EL (cell line): Measurements from ENCODE around the gene KTN1.

ENCODE experiments used
- DNase-seq: peaks from one replicate; pipeline ENCODE4 v3.0.0-alpha.2; 2016

KTN1 gene

DNA sequence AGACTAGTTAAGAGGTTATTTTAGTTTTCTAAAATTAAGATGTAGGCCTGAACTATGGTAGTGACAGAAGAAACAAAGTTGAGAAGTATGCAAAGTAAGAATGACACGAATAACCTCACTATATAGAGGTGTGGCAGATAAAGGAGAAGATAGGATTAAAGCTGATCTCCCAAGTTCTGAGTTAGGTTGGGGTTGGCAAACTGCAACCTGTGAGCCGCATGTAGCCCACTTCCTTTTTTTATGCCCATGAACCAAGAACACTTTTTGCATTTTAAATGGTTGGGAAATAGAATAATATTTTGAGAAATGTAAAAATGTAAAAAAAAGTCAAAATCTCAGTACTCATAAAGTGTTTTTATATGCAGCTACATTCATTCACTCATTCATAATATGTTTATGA lies 34.3 kb downstream of the KTN1 start:
- DNase-seq, result no peak

DNA sequence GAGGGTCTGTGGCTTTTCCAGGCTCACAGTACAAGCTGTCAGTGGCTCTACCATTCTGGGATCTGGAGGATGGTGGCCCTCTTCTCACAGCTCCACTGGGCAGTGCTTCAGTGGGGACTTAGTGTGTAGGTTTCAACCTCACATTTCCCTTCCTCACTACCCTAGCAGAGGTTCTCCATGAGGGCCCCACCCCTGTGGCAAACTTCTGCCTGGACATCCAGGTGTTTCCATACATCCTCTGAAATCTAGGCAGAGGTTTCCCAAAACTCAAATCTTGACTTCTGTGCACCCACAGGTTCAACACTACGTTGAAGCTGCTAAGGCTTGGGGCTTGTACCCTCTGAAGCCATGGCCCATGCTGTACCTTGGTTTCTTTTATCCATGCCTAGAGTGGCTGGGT lies 40.3 kb downstream of the KTN1 start:
- DNase-seq, result no peak

DNA sequence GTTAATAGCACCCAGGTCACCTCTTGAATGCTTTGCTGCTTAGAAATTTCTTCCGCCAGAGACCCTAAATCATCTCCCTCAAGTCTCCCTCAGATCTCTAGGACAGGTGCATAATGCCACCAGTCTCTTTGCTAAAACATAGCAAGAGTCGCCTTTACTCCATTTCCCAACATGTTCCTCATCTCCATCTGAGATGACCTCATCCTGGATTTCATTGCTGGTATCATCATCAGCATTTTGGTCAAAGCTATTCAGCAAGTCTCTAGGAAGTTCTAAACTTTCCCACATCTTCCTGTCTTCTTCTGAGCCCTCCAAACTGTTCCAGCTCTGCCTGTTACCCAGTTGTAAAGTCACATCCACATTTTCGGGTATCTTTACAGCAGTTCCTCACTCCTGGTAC lies 41.0 kb downstream of the KTN1 start:
- no peak for DNase-seq

DNA sequence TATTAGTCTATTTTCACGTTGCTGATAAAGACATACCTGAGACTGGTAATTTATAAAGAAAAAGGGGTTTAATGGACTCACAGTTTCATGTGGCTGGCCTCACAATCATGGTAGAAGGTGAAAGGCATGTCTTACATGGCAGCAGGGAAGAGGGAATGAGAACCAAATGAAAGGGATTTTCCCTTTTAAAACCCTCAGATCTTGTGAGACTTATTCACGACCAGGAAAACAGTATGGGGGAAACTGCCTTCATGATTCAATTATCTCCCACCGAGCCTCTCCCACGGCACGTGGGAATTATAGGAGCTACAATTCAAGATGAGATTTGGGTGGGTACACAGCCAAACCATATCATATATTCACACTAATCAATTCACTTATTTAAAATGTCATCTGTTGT lies 41.4 kb downstream of the KTN1 start:
- DNase-seq, result no peak

DNA sequence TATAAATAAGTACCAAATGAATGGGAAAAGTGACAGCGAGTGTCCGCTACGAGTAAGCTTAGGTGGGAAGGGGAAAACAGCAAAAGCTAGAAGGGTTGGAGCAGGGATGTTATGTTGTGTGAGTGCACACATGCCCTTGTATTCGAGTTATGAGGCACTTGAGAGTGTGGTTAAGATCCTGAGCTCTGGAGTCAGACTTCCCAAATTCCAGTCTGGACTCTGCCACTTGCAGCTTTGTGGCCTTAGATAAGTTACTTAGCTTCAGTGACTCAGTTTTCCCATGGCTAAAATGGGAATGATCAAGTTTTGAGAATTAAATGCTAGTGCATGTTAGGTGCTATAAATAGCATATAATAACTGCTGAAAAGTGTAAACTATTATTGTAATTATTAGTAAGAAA lies 44.9 kb downstream of the KTN1 start:
- DNase-seq, result peak; percentile 2

DNA sequence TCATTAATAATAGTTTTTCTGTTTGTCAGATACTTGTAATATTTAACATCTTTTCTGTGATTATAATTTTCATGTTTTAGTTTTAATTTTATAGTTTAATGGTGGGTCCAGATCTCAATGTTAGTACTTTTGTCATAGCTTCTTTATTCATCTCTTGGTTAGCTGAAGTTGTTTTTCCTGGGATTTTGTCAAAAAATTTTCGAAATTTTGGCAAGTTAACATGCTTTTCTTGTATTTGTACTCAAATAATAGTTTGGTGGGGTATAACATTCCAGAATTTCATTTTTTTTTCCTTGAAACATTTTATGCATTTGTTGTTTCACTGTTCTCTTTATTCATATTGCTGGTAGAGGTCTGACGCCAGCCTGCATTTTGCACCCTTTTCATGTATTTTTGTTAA lies 45.5 kb downstream of the KTN1 start:
- DNase-seq, result no peak

DNA sequence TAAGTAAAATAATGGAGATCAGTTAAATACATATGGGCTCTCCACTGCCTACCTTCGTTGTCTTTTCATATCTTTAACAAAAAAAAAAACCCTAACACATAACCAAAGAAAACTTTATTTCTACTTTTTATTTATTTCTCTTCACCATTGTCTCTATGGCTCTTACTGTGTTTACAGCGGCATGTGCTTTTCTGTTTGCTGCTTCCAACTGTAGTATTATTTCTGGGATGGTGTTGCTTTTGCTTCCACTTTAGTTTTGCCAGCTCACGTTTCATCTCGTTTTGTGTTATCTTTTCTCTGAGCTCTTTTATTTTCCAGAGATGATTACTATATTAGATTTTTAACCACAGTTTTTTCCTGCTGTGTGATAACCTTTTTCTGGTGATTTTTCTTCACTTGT lies 46.1 kb downstream of the KTN1 start:
- DNase-seq, result no peak

DNA sequence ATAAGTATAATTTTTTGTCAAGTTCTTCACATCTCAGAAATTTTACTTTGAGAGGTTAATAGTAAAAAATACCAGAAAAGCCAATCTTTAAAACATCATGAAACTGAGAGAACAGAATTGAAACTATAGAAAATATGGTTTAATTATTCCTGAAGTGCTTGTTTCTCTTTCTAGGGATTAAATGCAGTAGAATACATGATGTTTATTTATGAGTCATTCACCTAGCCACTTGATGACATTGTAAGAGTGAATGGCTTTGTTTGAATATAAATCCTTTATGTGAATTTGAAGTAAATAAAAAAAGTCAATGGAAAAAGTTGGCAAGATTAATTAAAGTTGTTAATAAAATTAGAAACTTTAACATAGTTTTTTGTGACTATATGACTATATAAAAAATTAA lies 48.4 kb downstream of the KTN1 start:
- no peak for DNase-seq

DNA sequence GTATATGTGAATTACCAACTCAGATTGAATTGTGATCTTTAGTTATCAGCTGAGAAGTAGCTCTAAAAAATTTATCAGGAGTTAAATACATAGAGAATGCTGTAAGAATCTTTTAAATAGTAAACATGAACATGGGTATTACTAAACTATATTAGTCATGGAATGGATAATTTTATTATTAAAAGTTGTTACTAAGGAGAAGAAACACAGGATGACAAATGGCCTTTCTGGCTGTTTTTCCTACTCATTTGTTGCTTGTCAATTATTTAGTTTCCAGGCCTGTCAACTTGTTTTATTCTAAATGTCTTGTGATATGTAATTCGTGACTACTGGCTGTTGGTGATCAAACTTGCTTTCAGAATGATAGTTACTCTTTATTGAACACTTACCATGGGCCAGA lies 58.7 kb downstream of the KTN1 start:
- DNase-seq, result no peak

DNA sequence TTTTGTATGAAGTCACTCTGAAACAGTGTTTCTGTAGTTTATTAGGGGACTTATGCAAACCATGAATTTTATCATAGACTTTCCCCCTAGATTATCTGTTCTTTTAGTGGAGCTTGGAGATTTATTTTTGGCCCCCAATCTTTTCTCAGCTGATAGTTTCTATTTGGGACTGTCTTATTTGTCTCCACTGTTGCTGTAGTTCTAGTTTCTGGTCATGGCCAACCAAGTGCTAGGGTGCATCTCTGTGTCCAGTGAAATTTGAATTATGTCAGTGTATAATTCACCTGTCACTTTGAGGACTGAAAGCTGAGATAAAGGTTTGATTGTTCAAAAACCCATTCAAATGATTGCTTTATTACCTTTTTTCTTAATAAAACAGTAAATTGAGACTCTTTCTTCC lies 61.3 kb downstream of the KTN1 start:
- DNase-seq, result no peak

DNA sequence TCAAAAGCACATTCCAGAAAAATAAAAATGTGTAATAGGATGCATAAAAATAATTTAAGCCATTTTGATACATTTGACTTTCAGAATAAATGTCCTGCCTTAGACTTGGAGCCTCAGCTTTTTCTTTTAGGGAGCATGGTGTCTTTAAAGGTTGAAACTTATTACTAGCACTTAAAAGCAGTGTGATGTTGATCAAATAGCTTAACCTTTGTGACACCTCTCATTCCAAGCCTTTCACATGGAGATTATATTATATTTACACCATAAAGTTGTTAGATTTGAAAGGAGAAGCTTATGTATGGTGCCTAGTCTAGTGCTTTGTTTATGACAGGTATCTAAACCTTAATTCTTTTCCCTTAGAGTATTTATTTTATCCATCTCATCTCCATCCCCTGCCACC lies 61.9 kb downstream of the KTN1 start:
- DNase-seq, result no peak

DNA sequence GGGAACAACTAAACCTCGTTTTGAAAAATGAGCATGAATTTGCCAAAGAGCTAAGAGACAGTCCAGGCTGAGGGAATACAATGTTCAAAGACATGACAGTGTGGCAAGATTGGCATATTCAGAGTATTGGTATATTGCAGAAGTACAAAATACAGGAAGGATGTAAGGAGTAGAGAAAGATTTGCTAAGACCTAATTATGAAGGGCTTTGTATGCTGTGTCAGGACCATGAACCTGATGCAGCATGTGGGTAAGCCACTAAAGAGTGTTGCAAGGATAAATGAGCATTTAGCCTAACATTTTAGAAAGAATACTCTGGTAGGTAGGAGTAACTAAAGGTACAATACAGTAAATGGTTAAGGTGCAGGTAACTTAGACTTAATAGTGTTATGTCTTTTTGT lies 65.1 kb downstream of the KTN1 start:
- DNase-seq, result no peak

DNA sequence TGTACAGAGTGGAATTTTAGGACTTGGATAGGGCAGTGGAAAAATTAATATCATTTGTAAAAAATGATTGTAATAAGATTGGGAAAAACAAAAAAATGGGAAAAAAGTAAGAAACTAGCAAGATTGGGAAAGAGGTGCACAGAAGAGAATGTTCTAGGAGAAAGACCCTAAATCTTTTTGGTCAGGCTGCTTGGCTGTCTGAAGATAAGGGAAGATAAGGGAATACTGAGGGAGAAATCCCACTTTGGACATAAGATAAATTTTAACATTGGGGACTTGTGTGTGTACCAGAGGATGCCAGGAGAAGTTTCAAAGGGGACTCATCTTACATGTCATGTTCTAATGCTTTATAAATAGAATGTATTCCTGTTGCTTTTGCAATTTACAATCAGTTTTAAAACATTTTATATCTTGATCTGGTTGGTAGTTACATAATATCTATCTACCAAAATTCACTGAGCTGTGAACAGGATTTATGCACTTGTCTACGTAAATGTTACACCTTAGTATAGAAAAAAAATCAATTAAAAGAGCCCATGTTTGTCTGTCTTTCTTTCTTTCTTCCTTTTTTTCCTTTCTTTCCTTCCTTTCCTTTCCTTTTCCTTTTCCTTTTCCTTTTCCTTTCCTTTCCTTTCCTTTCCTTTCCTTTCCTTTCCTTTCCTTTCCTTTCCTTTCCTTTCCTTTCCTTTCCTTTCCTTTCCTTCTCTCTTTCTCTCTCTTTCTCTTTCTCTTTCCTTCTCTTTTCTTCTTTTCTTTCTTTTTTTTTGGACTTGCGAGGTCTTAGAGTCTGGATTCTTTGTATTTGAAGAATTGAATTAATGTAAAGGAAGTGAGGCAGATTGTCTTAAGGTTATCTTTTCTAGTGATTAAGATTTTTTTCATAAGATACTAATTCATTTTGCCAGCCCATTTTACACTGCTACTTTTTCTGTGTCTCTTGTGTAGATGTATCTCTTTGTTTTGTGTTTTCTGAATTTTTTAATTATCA lies 66.1 kb downstream of the KTN1 start:
- DNase-seq, result no peak

DNA sequence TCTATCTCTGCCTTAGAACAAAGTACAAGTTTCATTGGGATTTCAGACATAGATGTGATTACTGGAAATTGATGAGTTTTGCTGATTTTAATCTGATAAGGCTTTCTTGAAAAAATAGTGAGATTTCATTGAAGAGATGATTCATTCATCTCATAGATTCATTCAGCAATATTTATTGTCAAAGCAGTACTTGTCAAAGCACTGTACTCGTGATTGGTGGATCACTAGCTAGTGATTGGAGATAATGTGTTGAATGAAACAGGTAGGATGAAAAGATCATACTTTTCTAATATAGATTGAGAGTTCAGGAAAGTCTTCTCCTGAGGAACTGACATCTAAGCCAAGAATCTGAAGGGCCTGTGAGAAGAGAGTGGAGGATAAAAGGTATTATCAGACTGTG lies 71.0 kb downstream of the KTN1 start:
- DNase-seq, result no peak

DNA sequence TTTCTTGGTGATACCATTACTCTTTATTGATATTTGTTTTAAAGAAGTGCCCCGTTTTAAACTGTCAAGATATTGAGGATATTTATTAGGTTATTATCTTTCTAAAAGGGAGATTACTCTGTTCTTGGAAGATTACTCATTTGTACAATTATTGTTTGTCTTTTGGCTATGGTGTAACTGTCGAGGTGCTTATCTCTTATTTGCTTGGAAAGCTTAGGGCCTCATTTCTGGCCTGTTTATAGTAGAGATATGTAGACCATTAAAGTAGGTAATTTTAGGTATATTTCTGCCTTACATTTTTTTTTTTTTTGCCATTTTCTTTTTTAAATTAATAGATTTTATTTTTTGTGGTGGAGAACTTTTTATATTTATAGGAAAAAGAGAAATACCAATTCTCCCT lies 74.2 kb downstream of the KTN1 start:
- DNase-seq, result no peak

DNA sequence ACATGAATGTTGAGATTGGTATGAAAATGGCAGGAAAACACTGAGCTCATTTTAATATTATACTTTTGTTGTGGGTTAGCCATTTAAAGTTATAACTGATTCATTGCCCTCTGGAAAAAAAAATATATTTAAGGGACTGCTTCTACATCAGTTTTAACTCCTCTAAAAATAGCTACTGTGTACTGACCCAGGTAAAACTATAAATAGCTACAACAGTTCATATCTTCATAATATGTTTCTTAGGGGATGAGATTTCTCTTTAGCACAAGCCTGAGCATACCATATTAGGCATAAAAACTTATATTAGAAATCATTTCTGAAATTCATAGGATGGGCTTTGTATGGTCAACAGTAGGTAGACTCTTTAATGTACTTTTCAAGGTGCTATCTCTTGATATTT lies 81.0 kb downstream of the KTN1 start:
- no peak for DNase-seq

DNA sequence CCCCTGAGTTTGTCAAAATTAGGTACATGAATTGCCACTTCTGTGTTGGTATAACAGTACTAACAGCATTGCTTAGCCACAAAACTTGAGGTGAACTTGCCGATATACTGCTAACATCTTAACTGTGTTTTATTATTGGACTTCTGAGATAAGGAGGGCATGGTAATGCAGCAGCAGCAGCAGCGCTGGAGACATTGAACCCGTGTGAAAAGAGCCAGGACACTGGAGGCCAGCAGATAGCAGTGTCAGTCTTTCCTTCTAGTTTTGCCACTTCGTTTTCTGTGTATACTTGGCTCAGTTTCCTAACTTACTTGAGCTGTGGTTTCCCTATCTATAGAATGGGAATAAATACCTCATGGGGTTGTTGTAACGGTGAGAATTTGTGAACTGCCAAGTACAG lies 82.7 kb downstream of the KTN1 start:
- DNase-seq, result no peak

DNA sequence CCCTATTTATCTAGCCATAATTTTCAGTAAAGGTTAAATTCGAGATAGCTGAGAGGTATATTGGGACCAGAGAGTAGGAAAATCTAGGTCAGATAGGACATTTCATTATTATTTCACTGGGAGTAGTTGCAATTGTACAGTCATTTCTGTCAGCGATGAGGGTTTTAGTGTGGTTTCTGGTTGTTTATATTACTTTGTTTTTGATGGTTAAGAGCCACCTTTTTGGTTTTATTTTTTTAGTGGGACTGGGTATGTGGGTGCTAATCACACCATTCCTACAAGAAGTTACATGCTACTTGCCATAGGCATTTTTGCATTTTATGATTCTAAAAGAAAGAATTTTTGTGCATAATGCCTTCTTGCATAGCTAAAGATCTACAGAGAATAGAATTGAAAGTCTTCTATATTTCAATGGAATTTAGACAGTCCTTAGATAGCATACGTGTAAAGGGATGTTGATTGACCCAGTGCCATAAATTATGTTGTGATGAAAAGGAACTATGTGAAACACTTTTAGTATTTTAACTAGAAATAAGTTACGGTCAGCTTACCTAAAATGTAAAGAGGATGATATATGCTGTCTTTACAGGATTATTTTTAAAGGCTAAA lies 85.2 kb downstream of the KTN1 start:
- no peak for DNase-seq

DNA sequence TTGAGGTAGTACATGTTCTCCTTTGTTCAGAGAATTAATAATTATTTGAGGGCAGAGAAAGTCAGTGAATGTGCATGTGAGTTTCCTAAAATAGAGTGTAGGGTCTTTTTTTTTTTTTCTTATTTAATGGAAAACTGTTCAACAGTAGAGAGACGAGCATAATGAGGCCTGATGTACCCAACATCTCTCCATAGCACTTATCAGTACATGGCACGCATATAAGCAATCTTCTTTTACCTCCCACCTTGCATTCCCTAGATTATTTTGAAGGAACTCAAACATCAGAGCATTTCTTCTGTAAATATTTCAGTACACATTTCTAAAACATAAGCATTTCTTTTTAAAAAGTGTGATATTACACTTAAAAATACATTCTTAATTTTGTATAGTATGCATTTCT lies 87.8 kb downstream of the KTN1 start:
- DNase-seq, result no peak

DNA sequence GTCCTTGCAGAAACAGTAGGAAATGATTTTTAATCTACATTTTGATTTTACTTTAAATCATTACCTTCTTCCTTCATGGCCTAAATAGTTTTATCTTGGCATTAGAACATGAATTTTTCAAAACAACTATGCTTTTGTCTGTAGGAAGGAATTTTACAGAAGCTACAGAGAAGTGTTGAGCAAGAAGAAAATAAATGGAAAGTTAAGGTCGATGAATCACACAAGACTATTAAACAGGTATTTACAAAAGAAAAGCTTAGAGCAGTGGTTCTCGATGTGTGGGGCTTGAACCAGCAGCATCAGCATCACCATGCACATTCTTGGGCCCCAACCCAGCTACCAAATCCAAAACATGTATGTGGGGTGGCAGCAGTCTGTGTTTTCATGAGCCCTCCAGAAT lies 91.6 kb downstream of the KTN1 start:
- no peak for DNase-seq

DNA sequence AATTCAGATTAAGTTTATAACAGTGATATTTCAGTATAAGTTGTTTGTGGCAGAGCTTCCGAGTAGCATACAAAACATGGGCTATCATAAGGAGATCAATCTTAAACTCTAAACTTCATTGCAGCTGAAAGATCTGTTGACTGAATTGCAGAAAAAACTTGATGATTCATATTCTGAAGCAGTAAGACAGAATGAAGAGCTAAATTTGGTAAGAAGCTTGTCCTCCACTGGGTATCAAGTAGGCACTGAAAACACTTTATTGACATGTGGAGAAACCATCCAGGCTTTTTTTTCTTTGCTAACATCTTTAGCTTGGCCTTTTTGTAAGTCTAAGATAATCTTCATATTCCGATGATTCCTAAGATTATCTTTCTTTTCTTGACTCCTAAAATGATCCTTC lies 93.0 kb downstream of the KTN1 start:
- DNase-seq, result no peak

DNA sequence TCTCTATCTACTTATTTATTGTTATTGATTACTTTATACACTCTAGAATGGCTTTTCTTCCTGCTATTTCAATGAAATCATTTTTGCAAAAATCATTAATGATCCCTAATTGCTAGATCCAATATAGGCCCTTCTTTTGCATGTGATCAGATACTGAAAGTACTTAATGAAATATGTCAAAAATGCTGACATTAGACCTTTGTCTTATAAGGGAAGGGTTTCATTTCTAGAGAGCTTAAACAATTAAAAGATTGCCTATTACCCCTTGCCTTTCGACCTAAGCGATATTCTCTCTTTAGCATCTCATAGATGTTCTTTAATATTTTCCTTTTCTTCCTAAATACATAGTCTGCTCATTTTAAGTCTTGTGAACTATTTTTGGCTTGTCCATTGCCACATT lies 101.1 kb downstream of the KTN1 start:
- DNase-seq, result no peak

DNA sequence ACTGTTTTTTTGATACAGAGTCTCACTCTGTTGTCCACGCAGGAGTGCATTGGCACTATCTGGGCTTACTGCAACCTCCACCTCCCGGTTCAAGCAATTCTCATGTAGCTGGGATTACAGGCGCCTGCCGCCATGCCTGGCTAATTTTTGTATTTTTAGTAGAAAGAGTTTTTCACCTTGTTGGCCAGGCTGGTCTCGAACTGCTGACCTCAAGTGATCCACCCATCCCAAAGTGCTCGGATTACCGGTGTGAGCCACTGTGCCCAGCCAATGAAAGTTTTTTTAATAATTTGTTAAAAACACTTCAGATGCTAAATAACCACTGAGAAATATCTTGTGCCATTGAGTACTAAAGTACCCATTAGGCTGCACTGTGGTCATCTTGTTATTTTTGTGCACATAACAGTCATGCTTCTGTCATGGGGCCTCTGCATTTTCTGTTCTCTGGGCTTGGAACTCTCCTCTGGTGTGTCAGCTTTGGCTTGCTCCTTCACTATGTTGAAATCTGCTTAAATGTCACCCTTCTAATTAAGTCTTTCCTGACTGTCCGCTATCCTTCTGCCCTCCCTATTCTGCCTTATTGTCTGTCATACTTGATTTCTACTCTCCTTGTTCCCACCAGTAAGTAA lies 105.1 kb downstream of the KTN1 start:
- peak; percentile 43 for DNase-seq

DNA sequence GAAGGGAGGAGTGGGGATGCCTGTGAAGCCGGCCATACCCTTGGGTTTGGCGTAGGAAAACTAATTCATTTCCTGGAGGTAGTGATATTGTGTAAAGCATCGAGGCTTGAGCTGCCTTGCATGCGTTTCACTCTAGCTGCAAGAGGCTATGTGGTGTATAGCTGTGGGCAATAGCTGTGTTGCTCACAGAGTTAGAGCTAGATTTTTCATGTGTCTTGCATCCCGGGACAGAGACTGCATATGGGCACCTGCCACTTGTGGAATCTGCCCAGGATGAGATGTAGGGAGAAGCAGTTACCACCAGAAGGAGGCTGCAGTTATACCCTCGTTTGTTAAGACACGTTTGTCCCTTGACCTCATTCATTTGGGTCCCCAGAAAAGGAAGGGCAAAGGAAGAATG lies 106.7 kb downstream of the KTN1 start:
- DNase-seq, result no peak
